Measurements from ENCODE around the gene PRPF40B. TPM values are rescaled to one million over a fixed set of nuclear protein-coding genes. Genes with fewer than 3 reads are reported as not detected.
"Not testable (repeated sequence)": the region's sequence is repeated elsewhere in the genome, so short reads cannot be mapped to it uniquely, and the experiment has no call there.

PRPF40B gene
- 10 to 100 TPM; 20.0 to 37.3 (median 22.3) TPM for polyA plus RNA-seq (ENCODE audit: insufficient read length in 4 of 4)

GRCh38 chr12:49623142-49623904 is at the start of gene PRPF40B:
TSS of gene PRPF40B (plus strand) at chr12:49623561. CDS start at chr12:49623591, 30 bp downstream.
- DNase-seq (ENCODE audit: low read depth in 4 of 4, low spot score in 3 of 4) = peak; percentile 46 to 79 (median 70)

DNA sequence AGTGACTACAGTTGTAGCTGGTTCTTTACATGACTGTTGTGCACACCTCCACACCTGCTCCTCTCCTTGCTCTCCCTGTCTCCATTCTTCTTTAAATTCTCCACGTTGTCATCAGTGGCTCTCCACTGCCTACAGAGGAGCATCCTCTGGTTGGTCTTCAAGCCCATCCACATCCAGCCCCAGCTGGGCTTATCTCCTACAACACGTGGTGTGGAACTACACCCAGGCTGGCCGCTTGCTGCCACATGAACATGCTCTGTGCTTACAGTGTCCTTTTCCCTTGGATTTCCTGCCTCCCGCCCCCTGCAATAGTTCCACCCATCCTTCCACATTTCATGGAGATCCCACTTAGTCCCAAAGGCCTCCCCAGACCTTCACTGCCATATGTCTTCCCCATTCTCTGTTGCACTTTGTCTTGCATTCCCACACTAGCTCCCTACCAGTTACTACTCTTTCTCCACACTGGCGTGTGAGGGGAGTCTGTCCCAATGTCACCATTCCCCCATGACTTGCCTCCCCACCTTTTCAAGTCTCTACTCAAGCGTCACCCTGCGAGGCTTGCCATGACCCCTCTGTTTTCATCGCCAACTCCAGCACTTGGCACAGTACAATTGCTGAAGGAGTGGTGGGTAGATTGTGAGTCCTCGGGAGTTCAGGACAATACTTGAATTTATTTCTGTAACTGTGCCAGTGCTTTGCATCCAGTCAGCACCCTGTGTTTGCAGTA is 45.6 kb upstream of the PRPF40B start:
- DNase-seq (ENCODE audit: low read depth in 4 of 4, low spot score in 3 of 4) = no peak

DNA sequence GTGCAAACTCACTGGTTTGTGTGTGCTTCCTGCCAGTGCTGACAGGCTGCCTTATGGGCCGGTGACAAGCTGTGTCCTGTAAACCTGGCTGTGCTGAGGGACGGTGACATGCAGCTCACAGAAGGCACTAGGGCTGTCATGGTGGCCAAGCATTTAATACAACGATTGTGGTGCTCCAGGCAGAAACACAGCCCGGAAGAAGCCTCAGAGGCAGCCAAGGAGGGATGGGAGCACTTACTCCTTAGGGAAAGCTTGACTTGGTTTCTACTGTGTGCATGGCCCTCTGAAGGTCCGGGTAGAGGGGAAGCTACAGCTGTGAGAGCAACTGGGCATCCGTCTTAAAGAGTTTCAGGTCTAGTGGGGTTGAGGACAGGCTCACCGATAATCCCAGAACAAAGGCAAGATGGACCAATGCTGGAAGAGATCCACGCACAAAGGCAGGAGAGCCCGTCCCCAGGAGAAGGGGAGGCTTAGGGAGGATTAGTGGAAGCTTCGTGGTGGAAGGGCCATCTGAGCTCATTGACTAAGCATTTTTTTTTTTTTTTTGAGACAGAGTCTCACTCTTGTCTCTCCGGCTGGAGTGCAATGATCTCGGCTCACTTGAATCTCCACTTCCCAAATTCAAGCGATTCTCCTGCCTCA is 44.8 kb upstream of the PRPF40B start:
- DNase-seq (ENCODE audit: low read depth in 4 of 4, low spot score in 3 of 4) = no peak

GRCh38 chr12:49580572-49581535 is 42.5 kb upstream of the PRPF40B start:
- DNase-seq (ENCODE audit: low read depth in 4 of 4, low spot score in 3 of 4) = peak; percentile 54 to 78 (median 68)

GRCh38 chr12:49582201-49582600 is 41.2 kb upstream of the PRPF40B start:
- no peak for DNase-seq (ENCODE audit: low read depth in 4 of 4, low spot score in 3 of 4)

- DNase-seq (ENCODE audit: low read depth in 4 of 4, low spot score in 3 of 4) = no peak
These were observed 40.5 kb upstream of the PRPF40B start for GRCh38 chr12:49582850-49583249.

DNA sequence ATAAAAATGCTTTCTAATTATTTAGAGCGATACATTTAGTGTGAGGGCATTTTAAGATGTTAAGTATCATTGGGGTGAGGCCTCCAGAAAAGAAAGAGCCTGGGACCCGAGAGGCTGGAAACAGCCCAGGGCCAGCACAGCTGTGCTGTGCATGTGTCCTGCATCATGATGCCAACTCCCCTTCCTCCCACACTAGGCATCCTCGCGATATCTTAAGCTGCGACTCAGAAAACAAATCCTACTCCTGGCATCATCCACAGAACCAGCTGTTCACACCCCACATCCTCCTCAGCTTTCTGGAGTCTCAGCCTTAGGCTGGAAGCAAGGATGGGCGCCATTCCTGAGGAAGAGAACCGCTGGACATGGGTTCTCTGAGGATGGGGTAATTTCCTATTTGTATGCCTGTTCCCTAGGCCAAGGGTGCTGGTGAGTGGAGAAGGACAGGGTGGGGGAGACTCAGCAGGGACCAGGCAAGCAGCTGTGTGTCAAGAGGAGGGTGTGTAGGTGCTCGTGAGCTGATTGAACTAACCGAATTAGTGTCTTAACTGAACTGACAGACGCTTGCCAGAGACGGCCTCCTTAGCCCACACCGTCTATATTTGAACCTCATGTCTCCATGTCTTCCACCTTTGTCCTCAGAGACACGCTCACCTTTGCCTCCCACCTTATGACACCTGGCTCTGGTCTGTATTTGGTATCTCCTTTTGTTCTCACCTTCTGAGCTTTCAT is 39.8 kb upstream of the PRPF40B start:
- DNase-seq (ENCODE audit: low read depth in 4 of 4, low spot score in 3 of 4) = no peak

DNA sequence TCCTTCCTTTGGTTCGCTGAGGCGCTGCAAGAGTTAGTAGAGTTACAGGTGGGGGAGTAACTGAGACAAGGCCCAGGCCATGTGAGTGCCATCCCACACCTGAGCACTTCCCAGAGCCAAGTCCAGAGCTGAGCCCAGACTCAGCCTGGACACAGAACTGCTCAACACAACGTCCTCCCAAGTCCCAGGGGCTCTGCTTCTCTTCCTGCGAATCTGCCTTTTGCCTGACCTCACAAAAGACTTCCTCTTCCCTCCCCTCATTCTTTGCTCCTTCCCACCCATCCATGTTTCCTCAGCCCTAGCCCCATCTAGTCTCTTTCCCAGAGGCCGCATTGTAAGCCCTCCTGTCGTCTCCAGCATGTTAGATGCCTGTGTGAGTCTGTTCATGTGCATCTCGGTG is 38.8 kb upstream of the PRPF40B start:
- DNase-seq (ENCODE audit: low read depth in 4 of 4, low spot score in 3 of 4) = no peak

GRCh38 chr12:49585477-49586459 is 37.6 kb upstream of the PRPF40B start:
- no peak for DNase-seq (ENCODE audit: low read depth in 4 of 4, low spot score in 3 of 4)

DNA sequence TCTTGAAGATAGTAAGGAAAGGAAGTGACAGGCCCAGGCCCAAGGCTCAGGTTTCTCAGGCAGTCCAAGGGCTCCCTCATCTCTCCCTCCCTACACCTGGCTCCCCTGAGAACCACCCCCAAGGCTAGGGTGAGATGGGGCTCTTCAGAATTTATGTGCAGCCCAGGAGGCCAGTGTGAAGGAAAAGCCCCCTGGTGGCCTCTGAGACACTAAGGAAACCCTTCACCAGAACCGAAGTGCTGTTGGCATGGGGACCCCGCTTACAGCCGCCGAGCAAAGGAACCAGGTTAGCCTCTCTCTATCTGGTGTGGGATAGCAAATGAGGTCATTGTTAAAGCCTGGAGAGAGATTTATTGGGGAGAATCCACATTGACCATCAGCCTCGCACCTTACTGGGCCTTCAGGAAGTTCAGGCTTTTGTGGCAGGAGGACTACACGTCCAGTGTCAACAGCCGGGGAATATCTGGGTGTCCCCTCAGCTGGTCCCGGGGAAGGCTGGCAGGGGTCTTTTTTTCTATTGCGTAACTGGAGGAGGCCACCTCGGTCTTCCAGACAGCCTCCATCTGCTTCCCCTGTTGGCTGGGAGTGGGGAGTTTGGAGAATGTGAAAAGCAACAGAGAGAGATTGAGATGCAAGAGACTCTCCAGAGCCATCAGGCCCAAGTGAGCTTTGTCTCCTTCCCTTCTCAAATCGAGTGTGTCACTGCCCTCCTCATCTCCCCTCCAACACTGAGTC is 36.0 kb upstream of the PRPF40B start:
- no peak for DNase-seq (ENCODE audit: low read depth in 4 of 4, low spot score in 3 of 4)

GRCh38 chr12:49588281-49588680 is 35.1 kb upstream of the PRPF40B start:
- DNase-seq (ENCODE audit: low read depth in 4 of 4, low spot score in 3 of 4) = no peak

GRCh38 chr12:49588721-49589516 is 34.4 kb upstream of the PRPF40B start:
- no peak for DNase-seq (ENCODE audit: low read depth in 4 of 4, low spot score in 3 of 4)

GRCh38 chr12:49598527-49598926 is 24.8 kb upstream of the PRPF40B start:
- no peak for DNase-seq (ENCODE audit: low read depth in 4 of 4, low spot score in 3 of 4)

DNA sequence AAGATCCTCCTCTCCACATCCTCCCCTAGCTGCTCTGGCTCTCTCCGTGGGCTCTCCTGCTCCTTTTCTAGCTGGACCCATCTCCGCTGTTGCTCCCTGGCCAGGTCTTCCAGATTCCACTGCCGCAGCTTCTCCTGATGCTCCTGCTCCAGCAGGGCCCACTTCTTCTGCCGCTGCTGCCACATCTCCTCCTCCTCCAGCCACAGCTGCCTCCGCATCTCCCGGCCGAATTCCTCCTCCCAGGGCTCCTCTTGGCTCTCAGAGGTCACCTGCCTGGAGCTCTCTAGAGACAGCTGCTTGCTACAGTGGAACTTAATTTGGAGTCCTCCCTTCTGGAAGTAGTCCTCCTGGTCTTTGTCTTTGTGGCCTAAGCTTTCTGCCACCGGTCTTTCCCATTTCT is 23.4 kb upstream of the PRPF40B start:
- DNase-seq (ENCODE audit: low read depth in 4 of 4, low spot score in 3 of 4) = no peak

- DNase-seq (ENCODE audit: low read depth in 4 of 4, low spot score in 3 of 4) = no peak
These were observed 19.6 kb upstream of the PRPF40B start for GRCh38 chr12:49603721-49604120.

DNA sequence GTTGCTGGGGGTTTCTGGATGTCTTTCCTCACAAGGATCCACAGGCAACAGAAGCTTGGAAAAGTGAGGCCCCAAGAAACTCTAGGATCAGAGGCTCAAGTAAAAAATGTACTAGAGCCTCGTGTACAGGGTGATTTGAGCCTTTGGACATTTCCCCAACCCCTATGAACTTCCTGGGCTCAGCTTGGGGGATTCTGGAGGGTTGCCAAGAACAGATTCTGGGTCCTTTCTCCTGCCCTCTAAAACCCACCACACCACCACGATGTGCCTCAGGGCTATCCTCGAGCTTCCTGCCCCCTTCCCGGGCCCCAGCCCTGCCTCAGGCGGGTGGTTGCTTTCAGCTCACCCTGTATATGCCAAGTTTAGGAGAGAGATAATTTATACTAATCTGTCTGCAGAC is 18.5 kb upstream of the PRPF40B start:
- no peak for DNase-seq (ENCODE audit: low read depth in 4 of 4, low spot score in 3 of 4)

- not testable (repeated sequence) for DNase-seq (ENCODE audit: low read depth in 4 of 4, low spot score in 3 of 4)
These were observed 17.8 kb upstream of the PRPF40B start, which contains the start of gene FAM186B for GRCh38 chr12:49605539-49605938. TSS of gene FAM186B (minus strand) at chr12:49605639. CDS start at chr12:49605477, 162 bp downstream.
